IMR-90 (cell line): Measurements from ENCODE around the gene GMPPB. TPM values are rescaled to one million over a fixed set of nuclear protein-coding genes. Genes with fewer than 3 reads are reported as not detected.

ENCODE experiments used
- ATAC-seq: fragments of 200-7000 bp; cut with Tn5 transposase; 2 replicates; pipeline ENCODE4 v1.9.1; 2020; ENCODE audit warnings: low read depth, mild to moderate bottlenecking, moderate library complexity
- BruUV-seq: library from RNA; stranded (reverse); fragments of 400-500 nt; replicated peaks from 2 replicates; lab custom pipeline; 2021; lab: Mats Ljungman, UMichigan
- CTCF ChIA-PET: fragments of 300-600 bp; formaldehyde crosslinking; extraction: SDS; loops from one replicate; lab custom pipeline; 2021; ENCODE audit warnings: antibody characterized with exemption; lab: Yijun Ruan, JAX
- POLR2A ChIA-PET: fragments of 300-600 bp; sonication (Branson Sonifier 250); formaldehyde crosslinking; loops from one replicate; lab custom pipeline; 2022; ENCODE audit warnings: antibody characterized with exemption; ENCODE audit not compliant: unreplicated experiment; lab: Charles Lee
- DNase-seq: peaks from one replicate; pipeline ENCODE4 v3.0.0; 2013
- H2AFZ ChIP-seq: replicated peaks from 2 replicates; pipeline ENCODE3; 2013; ENCODE audit warnings: low read length, mild to moderate bottlenecking; ENCODE audit not compliant: poor library complexity
- H2AK5ac ChIP-seq: 2 replicates; pipeline ENCODE4 v1.6.1; 2013; ENCODE audit warnings: low read depth, low read length, inconsistent platforms
- H2AK9ac ChIP-seq: replicated peaks from 2 replicates; pipeline ENCODE3; 2013; ENCODE audit warnings: mild to moderate bottlenecking, low read depth, low read length, moderate library complexity; ENCODE audit not compliant: poor library complexity
- H2BK120ac ChIP-seq: 2 replicates; pipeline ENCODE4 v1.6.1; 2013; ENCODE audit warnings: low read depth, low read length, inconsistent platforms
- H2BK15ac ChIP-seq: 3 replicates; pipeline ENCODE4 v1.6.1; 2013; ENCODE audit warnings: low read depth, low read length, inconsistent platforms
- H2BK20ac ChIP-seq: 2 replicates; pipeline ENCODE4 v1.6.1; 2013; ENCODE audit warnings: low read depth, mild to moderate bottlenecking, inconsistent platforms, low read length, moderate library complexity
- H2BK5ac ChIP-seq: 2 replicates; pipeline ENCODE4 v1.6.1; 2013; ENCODE audit warnings: mild to moderate bottlenecking, low read depth, low read length, inconsistent platforms; ENCODE audit not compliant: poor library complexity, severe bottlenecking
- H3K14ac ChIP-seq: replicated peaks from 2 replicates; pipeline ENCODE4 v1.6.1; 2013; ENCODE audit warnings: low read depth, low read length, inconsistent platforms
- H3K18ac ChIP-seq: 2 replicates; pipeline ENCODE4 v1.6.1; 2013; ENCODE audit warnings: low read depth, low read length, control low read depth
- H3K23ac ChIP-seq: 2 replicates; pipeline ENCODE4 v1.6.1; 2013; ENCODE audit warnings: low read depth, low read length, inconsistent platforms
- H3K27ac ChIP-seq: 2 replicates; pipeline ENCODE4 v1.5.1; 2013; ENCODE audit warnings: mild to moderate bottlenecking, control low read depth, low read length; ENCODE audit not compliant: insufficient read depth
- H3K27me3 ChIP-seq: 2 replicates; pipeline ENCODE4 v1.6.1; 2013; ENCODE audit warnings: low read length; ENCODE audit not compliant: control insufficient read depth, insufficient read depth
- H3K36me3 ChIP-seq: 2 replicates; pipeline ENCODE4 v1.6.1; 2013; ENCODE audit warnings: low read length, mixed read lengths; ENCODE audit not compliant: control insufficient read depth, insufficient read depth
- H3K4ac ChIP-seq: 2 replicates; pipeline ENCODE4 v1.6.1; 2013; ENCODE audit warnings: low read depth, low read length, inconsistent platforms
- H3K4me1 ChIP-seq: 2 replicates; pipeline ENCODE4 v1.6.1; 2013; ENCODE audit warnings: low read length, mixed read lengths; ENCODE audit not compliant: control insufficient read depth, insufficient read depth
- H3K4me2 ChIP-seq: 2 replicates; pipeline ENCODE4 v1.6.1; 2013; ENCODE audit warnings: low read depth, mild to moderate bottlenecking, control low read depth, low read length, moderate library complexity
- H3K4me3 ChIP-seq: 2 replicates; pipeline ENCODE4 v1.5.1; 2013; ENCODE audit warnings: low read depth, mild to moderate bottlenecking, control low read depth, low read length, moderate library complexity; ENCODE audit not compliant: insufficient read depth
- H3K56ac ChIP-seq: 2 replicates; pipeline ENCODE4 v1.6.1; 2013; ENCODE audit warnings: low read length, inconsistent platforms; ENCODE audit not compliant: insufficient read depth; ENCODE audit errors: extremely low read depth
- H3K79me1 ChIP-seq, 2 experiments: 2 replicates each; pipeline ENCODE4 v1.6.1; 2013; ENCODE audit warnings: low read length in 2 of 2, inconsistent platforms in 1 of 2, low read depth in 1 of 2
- H3K9ac ChIP-seq: 2 replicates; pipeline ENCODE4 v1.6.1; 2013; ENCODE audit warnings: low read depth, low read length, control low read depth
- H3K9me1 ChIP-seq: 2 replicates; pipeline ENCODE4 v1.6.1; 2013; ENCODE audit warnings: low read length, inconsistent platforms; ENCODE audit not compliant: insufficient read depth
- H3K9me3 ChIP-seq: 2 replicates; pipeline ENCODE4 v1.6.1; 2013; ENCODE audit warnings: low read length; ENCODE audit not compliant: control insufficient read depth, insufficient read depth
- H4K20me1 ChIP-seq: 2 replicates; pipeline ENCODE4 v1.6.1; 2013; ENCODE audit warnings: low read length, inconsistent platforms; ENCODE audit not compliant: insufficient read depth
- H4K5ac ChIP-seq: 2 replicates; pipeline ENCODE4 v1.6.1; 2013; ENCODE audit warnings: mild to moderate bottlenecking, low read depth, low read length, control low read depth
- H4K8ac ChIP-seq, 2 experiments: 2 replicates each; pipeline ENCODE4 v1.6.1; 2013; ENCODE audit warnings: low read depth in 2 of 2, low read length in 2 of 2, control low read depth in 1 of 2, inconsistent platforms in 1 of 2
- H4K91ac ChIP-seq: 2 replicates; pipeline ENCODE4 v1.6.1; 2013; ENCODE audit warnings: low read depth, low read length, inconsistent platforms; ENCODE audit not compliant: insufficient read depth
- ELK1 ChIP-seq: fragments of 150-350 bp; IDR thresholded peaks from 2 replicates; pipeline ENCODE4 v1.6.1; 2016; ENCODE audit warnings: low read depth, mild to moderate bottlenecking, low read length, moderate library complexity, borderline replicate concordance
- RAD21 ChIP-seq: IDR thresholded peaks from 2 replicates; pipeline ENCODE4 v1.6.1; 2012; ENCODE audit warnings: low read length, improper control_type of control experiment
- RFX5 ChIP-seq: IDR thresholded peaks from 2 replicates; pipeline ENCODE4 v1.8.0; 2012; ENCODE audit warnings: low read depth, mild to moderate bottlenecking, low read length, moderate library complexity
- WGBS, 2 experiments: methylation state at CpG; one replicate each; pipeline versions ENCODE4 v1.1.5 to v1.1.7; 2013; ENCODE audit warnings: missing lambda C conversion rate in 2 of 2; ENCODE audit not compliant: insufficient read length in 1 of 2; ENCODE audit errors: extremely low coverage in 2 of 2; 5-methylcytosine and 5-hydroxymethylcytosine counted together
- dilution Hi-C: fragments of 300-500 bp; cut with HindIII; formaldehyde crosslinking; loops from one replicate; pipeline ENCODE4 v1.14.3; 2018; ENCODE audit warnings: low sequenced_read_pairs; ENCODE audit not compliant: unreplicated experiment
- in situ Hi-C: fragments of 300-500 bp; cut with MboI; formaldehyde crosslinking; loops from 3 replicates; pipeline ENCODE4 v1.14.3; 2019; ENCODE audit warnings: low sequenced_read_pairs, inconsistent platforms, mixed read lengths
- intact Hi-C: fragments of 100-400 bp; cut with micrococcal nuclease; formaldehyde crosslinking; loops from 2 replicates; pipeline ENCODE4 v1.10.0; 2022
- polyA plus RNA-seq, 3 experiments: library from polyadenylated mRNA; depleted of rRNA; stranded (reverse); fragments of >200 nt; gene quantifications; 2 replicates each; pipeline ENCODE4 v1.2.3, GENCODE V29; 2012; ENCODE audit warnings: low replicate concordance in 1 of 3
- total RNA-seq: library from RNA; depleted of rRNA; stranded (reverse); fragments of >200 nt; gene quantifications from 2 replicates; pipeline ENCODE4 v1.2.3, GENCODE V29; 2012

GMPPB gene
- total and polyA plus RNA-seq, 2 of the 4 experiments (the other 2 are of a cell fraction): 27.9 to 37.3 TPM

- Histone ChIP-seq H2BK5ac (no peak overlapping the region), H3K4ac (no peak overlapping the region), H2AK5ac (no peak overlapping the region), H4K91ac (no peak overlapping the region), H2AFZ (no peak overlapping the region), H3K4me2 (no peak overlapping the region), H4K8ac (no peak overlapping the region), H3K27ac (no peak overlapping the region), H3K23ac (no peak overlapping the region), H3K4me3 (no peak overlapping the region), H3K9me3 (no peaks in the 10 kb centered on the region), H2BK120ac (no peak overlapping the region), H3K9me1 (no peaks in the 10 kb centered on the region), H3K18ac (no peak overlapping the region), H3K14ac (no peak overlapping the region), H4K5ac (no peak overlapping the region), H3K4me1 (no peaks in the 10 kb centered on the region), H2BK20ac (no peak overlapping the region), H3K79me1 (no peaks in the 10 kb centered on the region), H3K56ac (no peak overlapping the region), H2AK9ac (no peak overlapping the region), H4K20me1 (peaks cover 7% of the 10 kb centered on the region; the same call in 1 of the 2 replicates), H3K27me3 (no peaks in the 10 kb centered on the region), H2BK15ac (no peak overlapping the region), H3K9ac (no peak overlapping the region), H3K36me3 (peaks cover 24% of the 10 kb centered on the region)
- CTCF ChIA-PET: no interaction called here
- TF ChIP-seq RAD21 (no peak), ELK1 (no peak), RFX5 (no peak)
- no TSS peak for BruUV-seq
- POLR2A ChIA-PET: no interaction called here
- dilution Hi-C loops: no loop called here
- ATAC-seq (peak; percentile 31; the same call in 1 of the 2 replicates), DNase-seq (peak; percentile 63)
- intact Hi-C loops: loop anchor here (10.0 kb wide), 1 partner anchor 388 kb away; no protein-coding TSS in a partner anchor
- WGBS, 2 experiments: 66% methylated on average over 4 of the region's 4 CpGs; no CpG with 5 or more reads in 1 of the 2 experiments
- in situ Hi-C loops: no loop called here
These were observed 16.7 kb downstream of the GMPPB start for GRCh38 chr3:49707113-49707480.
